SK-N-SH treated with all-trans-retinoic acid at 6 μM for 48 hours (cell line): ENCODE measurements around the gene MAGOHB.

Source experiments
- ATAC-seq: fragments of 200-7000 bp; cut with Tn5 transposase; 3 replicates; pipeline ENCODE4 v1.9.1; 2020; ENCODE audit warnings: mild to moderate bottlenecking, moderate library complexity
- ARNTL ChIP-seq: fragments of 450-650 bp; formaldehyde crosslinking; IDR thresholded peaks from 2 replicates; pipeline ENCODE4 v1.5.0; 2020; ENCODE audit warnings: low read depth, mild to moderate bottlenecking, moderate library complexity, borderline replicate concordance
- BACH2 ChIP-seq: fragments of 250-450 bp; sonication (Bioruptor Pico); IDR thresholded peaks from 2 replicates; pipeline ENCODE4 v1.9.0; 2021; ENCODE audit warnings: mild to moderate bottlenecking, borderline replicate concordance
- CSDC2 ChIP-seq: fragments of 250-450 bp; sonication (Bioruptor Pico); IDR thresholded peaks from 2 replicates; pipeline ENCODE4 v1.5.0; 2020; ENCODE audit warnings: mild to moderate bottlenecking, moderate library complexity
- ESRRG ChIP-seq: fragments of 250-450 bp; sonication (Bioruptor Pico); IDR thresholded peaks from 2 replicates; pipeline ENCODE4 v1.6.1; 2021; ENCODE audit warnings: mild to moderate bottlenecking
- GLIS3 ChIP-seq: fragments of 250-450 bp; sonication (Bioruptor Pico); IDR thresholded peaks from 2 replicates; pipeline ENCODE4 v1.5.0; 2020; ENCODE audit warnings: mild to moderate bottlenecking, moderate library complexity
- ISL1 ChIP-seq: fragments of 250-450 bp; sonication (Bioruptor Pico); IDR thresholded peaks from 2 replicates; pipeline ENCODE4 v2.1.2; 2022; ENCODE audit warnings: mild to moderate bottlenecking, moderate library complexity
- OSR1 ChIP-seq: fragments of 250-450 bp; sonication (Bioruptor Pico); IDR thresholded peaks from 2 replicates; pipeline ENCODE4 v1.8.0; 2022; ENCODE audit warnings: moderate library complexity, mild to moderate bottlenecking, inconsistent platforms
- POU6F1 ChIP-seq: fragments of 250-450 bp; sonication (Bioruptor Pico); IDR thresholded peaks from 2 replicates; pipeline ENCODE4 v1.8.0; 2021; ENCODE audit warnings: low read depth, mild to moderate bottlenecking, moderate library complexity, borderline replicate concordance
- PPARA ChIP-seq: fragments of 250-450 bp; sonication (Bioruptor Pico); IDR thresholded peaks from 2 replicates; pipeline ENCODE4 v1.5.0; 2020; ENCODE audit warnings: mild to moderate bottlenecking, borderline replicate concordance
- RARB ChIP-seq: fragments of 250-450 bp; sonication (Bioruptor Pico); IDR thresholded peaks from 2 replicates; pipeline ENCODE4 v1.8.0; 2021; ENCODE audit warnings: mild to moderate bottlenecking, moderate library complexity
- SNAI2 ChIP-seq: fragments of 250-450 bp; sonication (Bioruptor Pico); IDR thresholded peaks from 2 replicates; pipeline ENCODE4 v1.5.0; 2020; ENCODE audit warnings: mild to moderate bottlenecking, moderate library complexity
- TOX ChIP-seq: fragments of 250-450 bp; sonication (Bioruptor Pico); IDR thresholded peaks from 2 replicates; pipeline ENCODE4 v1.8.0; 2021; ENCODE audit warnings: mild to moderate bottlenecking, moderate library complexity, borderline replicate concordance
- ZC3H10 ChIP-seq: fragments of 250-450 bp; sonication (Bioruptor Pico); IDR thresholded peaks from 2 replicates; pipeline ENCODE4 v1.5.1; 2021; ENCODE audit warnings: mild to moderate bottlenecking, moderate library complexity
- ZFP3 ChIP-seq: fragments of 250-450 bp; sonication (Bioruptor Pico); IDR thresholded peaks from 2 replicates; pipeline ENCODE4 v1.5.0; 2020; ENCODE audit warnings: mild to moderate bottlenecking, moderate library complexity
- ZFP30 ChIP-seq: fragments of 450-650 bp; formaldehyde crosslinking; IDR thresholded peaks from 2 replicates; pipeline ENCODE4 v1.5.0; 2022; ENCODE audit warnings: mild to moderate bottlenecking, moderate library complexity
- ZNF565 ChIP-seq: fragments of 450-650 bp; formaldehyde crosslinking; conservative IDR thresholded peaks from 2 replicates; pipeline ENCODE4 v1.5.0; 2020; ENCODE audit warnings: low read depth, mild to moderate bottlenecking, moderate library complexity
- ZNF70 ChIP-seq: fragments of 450-650 bp; formaldehyde crosslinking; IDR thresholded peaks from 2 replicates; pipeline ENCODE4 v1.5.0; 2020; ENCODE audit warnings: mild to moderate bottlenecking, moderate library complexity
- ZNF8 ChIP-seq: fragments of 450-650 bp; formaldehyde crosslinking; IDR thresholded peaks from 2 replicates; pipeline ENCODE4 v1.5.0; 2020; ENCODE audit warnings: mild to moderate bottlenecking, moderate library complexity
- TF ChIP-seq, protein P1 (sequence below): fragments of 250-450 bp; sonication (Bioruptor Pico); IDR thresholded peaks from 2 replicates; pipeline ENCODE4 v1.5.1; 2020; ENCODE audit warnings: low read depth, mild to moderate bottlenecking, moderate library complexity
- TF ChIP-seq, protein P2 (sequence below): fragments of 250-450 bp; sonication (Bioruptor Pico); IDR thresholded peaks from 2 replicates; pipeline ENCODE4 v1.5.1; 2021; ENCODE audit warnings: mild to moderate bottlenecking, moderate library complexity
- TF ChIP-seq, protein P3 (sequence below): fragments of 250-450 bp; sonication (Bioruptor Pico); IDR thresholded peaks from 2 replicates; pipeline ENCODE4 v1.8.0; 2020; ENCODE audit warnings: mild to moderate bottlenecking, moderate library complexity, borderline replicate concordance
- TF ChIP-seq, protein P4 (sequence below): fragments of 250-450 bp; sonication (Bioruptor Pico); IDR thresholded peaks from 2 replicates; pipeline ENCODE4 v1.5.0; 2020; ENCODE audit warnings: mild to moderate bottlenecking, moderate library complexity

The MAGOHB gene

GRCh38 chr12:10635306-10635705, 21.9 kb upstream of the MAGOHB start:
- no peak for ATAC-seq
- TF ChIP-seq, protein P1, sequence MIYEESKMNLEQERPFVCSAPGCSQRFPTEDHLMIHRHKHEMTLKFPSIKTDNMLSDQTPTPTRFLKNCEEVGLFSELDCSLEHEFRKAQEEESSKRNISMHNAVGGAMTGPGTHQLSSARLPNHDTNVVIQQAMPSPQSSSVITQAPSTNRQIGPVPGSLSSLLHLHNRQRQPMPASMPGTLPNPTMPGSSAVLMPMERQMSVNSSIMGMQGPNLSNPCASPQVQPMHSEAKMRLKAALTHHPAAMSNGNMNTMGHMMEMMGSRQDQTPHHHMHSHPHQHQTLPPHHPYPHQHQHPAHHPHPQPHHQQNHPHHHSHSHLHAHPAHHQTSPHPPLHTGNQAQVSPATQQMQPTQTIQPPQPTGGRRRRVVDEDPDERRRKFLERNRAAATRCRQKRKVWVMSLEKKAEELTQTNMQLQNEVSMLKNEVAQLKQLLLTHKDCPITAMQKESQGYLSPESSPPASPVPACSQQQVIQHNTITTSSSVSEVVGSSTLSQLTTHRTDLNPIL (CRISPR knock-in tag): no peak
- TF ChIP-seq GLIS3 (no peak), ZNF8 (no peak), ESRRG (CRISPR knock-in tag) (no peak), OSR1 (CRISPR knock-in tag) (no peak), ZC3H10 (CRISPR knock-in tag) (no peak), ZFP3 (CRISPR knock-in tag) (no peak), ISL1 (CRISPR knock-in tag) (no peak)

GRCh38 chr12:10634427-10634826, 21.0 kb upstream of the MAGOHB start:
- TF ChIP-seq, protein P2, sequence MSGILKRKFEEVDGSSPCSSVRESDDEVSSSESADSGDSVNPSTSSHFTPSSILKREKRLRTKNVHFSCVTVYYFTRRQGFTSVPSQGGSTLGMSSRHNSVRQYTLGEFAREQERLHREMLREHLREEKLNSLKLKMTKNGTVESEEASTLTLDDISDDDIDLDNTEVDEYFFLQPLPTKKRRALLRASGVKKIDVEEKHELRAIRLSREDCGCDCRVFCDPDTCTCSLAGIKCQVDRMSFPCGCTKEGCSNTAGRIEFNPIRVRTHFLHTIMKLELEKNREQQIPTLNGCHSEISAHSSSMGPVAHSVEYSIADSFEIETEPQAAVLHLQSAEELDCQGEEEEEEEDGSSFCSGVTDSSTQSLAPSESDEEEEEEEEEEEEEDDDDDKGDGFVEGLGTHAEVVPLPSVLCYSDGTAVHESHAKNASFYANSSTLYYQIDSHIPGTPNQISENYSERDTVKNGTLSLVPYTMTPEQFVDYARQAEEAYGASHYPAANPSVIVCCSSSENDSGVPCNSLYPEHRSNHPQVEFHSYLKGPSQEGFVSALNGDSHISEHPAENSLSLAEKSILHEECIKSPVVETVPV (CRISPR knock-in tag): no peak
- no peak for TF ChIP-seq SNAI2 (CRISPR knock-in tag)
- no peak for ATAC-seq

GRCh38 chr12:10633541-10633940, 20.1 kb upstream of the MAGOHB start:
- no peak for ATAC-seq
- TF ChIP-seq ZFP30 (CRISPR knock-in tag) (no peak), SNAI2 (CRISPR knock-in tag) (no peak), GLIS3 (no peak), ISL1 (CRISPR knock-in tag) (no peak), ARNTL (no peak), ZNF565 (CRISPR knock-in tag) (no peak), ZNF8 (no peak), ZNF70 (CRISPR knock-in tag) (no peak), CSDC2 (no peak), ESRRG (CRISPR knock-in tag) (no peak), BACH2 (CRISPR knock-in tag) (no peak), TOX (CRISPR knock-in tag) (no peak), ZC3H10 (CRISPR knock-in tag) (no peak), RARB (no peak), ZFP3 (CRISPR knock-in tag) (no peak), POU6F1 (CRISPR knock-in tag) (no peak), PPARA (no peak)
- TF ChIP-seq, protein P2 (CRISPR knock-in tag): no peak
- TF ChIP-seq, protein P3, sequence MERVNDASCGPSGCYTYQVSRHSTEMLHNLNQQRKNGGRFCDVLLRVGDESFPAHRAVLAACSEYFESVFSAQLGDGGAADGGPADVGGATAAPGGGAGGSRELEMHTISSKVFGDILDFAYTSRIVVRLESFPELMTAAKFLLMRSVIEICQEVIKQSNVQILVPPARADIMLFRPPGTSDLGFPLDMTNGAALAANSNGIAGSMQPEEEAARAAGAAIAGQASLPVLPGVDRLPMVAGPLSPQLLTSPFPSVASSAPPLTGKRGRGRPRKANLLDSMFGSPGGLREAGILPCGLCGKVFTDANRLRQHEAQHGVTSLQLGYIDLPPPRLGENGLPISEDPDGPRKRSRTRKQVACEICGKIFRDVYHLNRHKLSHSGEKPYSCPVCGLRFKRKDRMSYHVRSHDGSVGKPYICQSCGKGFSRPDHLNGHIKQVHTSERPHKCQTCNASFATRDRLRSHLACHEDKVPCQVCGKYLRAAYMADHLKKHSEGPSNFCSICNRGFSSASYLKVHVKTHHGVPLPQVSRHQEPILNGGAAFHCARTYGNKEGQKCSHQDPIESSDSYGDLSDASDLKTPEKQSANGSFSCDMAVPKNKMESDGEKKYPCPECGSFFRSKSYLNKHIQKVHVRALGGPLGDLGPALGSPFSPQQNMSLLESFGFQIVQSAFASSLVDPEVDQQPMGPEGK: no peak
- TF ChIP-seq, protein P1 (CRISPR knock-in tag): no peak

DNA sequence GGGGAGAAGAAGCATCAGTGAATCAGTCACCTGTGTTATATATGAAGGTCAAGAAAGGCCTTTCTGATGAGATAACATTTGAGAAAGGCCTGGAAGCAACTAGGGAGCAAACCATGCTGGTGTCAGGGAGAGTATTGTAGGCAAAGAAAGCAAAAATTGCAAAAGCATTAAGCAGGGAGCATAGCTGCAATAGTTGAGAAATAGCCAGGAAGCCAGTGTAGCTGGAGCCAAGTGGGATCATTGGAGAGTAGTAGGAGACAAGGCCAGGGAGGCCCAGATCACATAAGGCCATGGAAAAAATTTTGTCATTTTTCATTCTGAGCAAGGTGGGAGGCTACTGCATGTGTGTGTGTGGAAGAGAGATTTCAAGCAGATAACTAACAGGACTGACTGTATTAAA, 18.8 kb upstream of the MAGOHB start:
- ATAC-seq: no peak
- TF ChIP-seq ZFP3 (CRISPR knock-in tag): no peak
- TF ChIP-seq ESRRG (CRISPR knock-in tag): no peak
- TF ChIP-seq BACH2 (CRISPR knock-in tag): no peak
- TF ChIP-seq RARB: no peak
- TF ChIP-seq, protein P3: no peak
- TF ChIP-seq ZC3H10 (CRISPR knock-in tag): no peak
- TF ChIP-seq ISL1 (CRISPR knock-in tag): no peak
- TF ChIP-seq ZFP30 (CRISPR knock-in tag): no peak
- no peak for TF ChIP-seq ZNF565 (CRISPR knock-in tag)
- TF ChIP-seq ARNTL: no peak
- TF ChIP-seq, protein P4, sequence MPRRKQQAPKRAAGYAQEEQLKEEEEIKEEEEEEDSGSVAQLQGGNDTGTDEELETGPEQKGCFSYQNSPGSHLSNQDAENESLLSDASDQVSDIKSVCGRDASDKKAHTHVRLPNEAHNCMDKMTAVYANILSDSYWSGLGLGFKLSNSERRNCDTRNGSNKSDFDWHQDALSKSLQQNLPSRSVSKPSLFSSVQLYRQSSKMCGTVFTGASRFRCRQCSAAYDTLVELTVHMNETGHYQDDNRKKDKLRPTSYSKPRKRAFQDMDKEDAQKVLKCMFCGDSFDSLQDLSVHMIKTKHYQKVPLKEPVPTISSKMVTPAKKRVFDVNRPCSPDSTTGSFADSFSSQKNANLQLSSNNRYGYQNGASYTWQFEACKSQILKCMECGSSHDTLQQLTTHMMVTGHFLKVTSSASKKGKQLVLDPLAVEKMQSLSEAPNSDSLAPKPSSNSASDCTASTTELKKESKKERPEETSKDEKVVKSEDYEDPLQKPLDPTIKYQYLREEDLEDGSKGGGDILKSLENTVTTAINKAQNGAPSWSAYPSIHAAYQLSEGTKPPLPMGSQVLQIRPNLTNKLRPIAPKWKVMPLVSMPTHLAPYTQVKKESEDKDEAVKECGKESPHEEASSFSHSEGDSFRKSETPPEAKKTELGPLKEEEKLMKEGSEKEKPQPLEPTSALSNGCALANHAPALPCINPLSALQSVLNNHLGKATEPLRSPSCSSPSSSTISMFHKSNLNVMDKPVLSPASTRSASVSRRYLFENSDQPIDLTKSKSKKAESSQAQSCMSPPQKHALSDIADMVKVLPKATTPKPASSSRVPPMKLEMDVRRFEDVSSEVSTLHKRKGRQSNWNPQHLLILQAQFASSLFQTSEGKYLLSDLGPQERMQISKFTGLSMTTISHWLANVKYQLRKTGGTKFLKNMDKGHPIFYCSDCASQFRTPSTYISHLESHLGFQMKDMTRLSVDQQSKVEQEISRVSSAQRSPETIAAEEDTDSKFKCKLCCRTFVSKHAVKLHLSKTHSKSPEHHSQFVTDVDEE: no peak
- TF ChIP-seq CSDC2: no peak
- no peak for TF ChIP-seq SNAI2 (CRISPR knock-in tag)
